ENCODE results near the gene ZNF664. TPM values are rescaled to one million over a fixed set of nuclear protein-coding genes. Genes with fewer than 3 reads are reported as not detected.

ZNF664 gene
- total and polyA plus RNA-seq, 2 donors (not counting 1 experiment from before 2014, with no cell fraction given): 14.3 to 47.1 TPM

DNA sequence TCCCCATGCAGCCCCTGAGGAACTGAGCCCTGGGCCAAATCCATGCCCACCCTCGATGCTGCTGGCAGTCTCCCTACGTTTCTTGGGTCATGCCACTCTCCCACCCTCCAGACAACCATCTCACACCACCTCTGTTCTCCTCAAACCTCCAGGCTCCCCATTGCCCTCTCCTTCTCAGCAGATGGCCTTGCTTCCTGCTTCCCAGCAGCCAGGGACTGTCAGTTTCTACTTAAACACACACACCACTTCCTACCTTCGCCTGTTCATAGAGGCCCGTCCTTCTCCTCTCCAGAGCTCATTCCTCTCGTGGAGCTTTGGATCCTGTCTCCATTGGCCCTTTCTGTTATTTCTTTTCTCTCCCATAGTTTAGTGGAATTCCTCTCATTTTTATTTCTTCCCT lies 27.1 kb downstream of the ZNF664 start:
- H3K79me2 ChIP-seq (ENCODE audit: control insufficient read depth, insufficient read depth, low read length): peaks cover 9% of the 10 kb centered on the region
- WGBS (ENCODE audit: insufficient coverage): 94% methylated on average over 5 of the region's 5 CpGs
- H3K4me1 ChIP-seq (ENCODE audit: control insufficient read depth in 2 of 2, insufficient read depth in 2 of 2, low read length in 2 of 2): no peaks in the 10 kb centered on the region
- Mint-ChIP-seq H3K27ac (no peak overlapping the region), H3K27me3 (no peaks in the 10 kb centered on the region), H3K4me1 (no peaks in the 10 kb centered on the region), H3K9me3 (ENCODE audit: insufficient read depth) (no peaks in the 10 kb centered on the region), H3K4me3 (no peak overlapping the region)
- H3K4me2 ChIP-seq (replicated peaks; ENCODE audit: low read depth, low read length, poor library complexity, severe bottlenecking): no peak overlapping the region
- no peaks in the 10 kb centered on the region for H3K9me3 ChIP-seq (ENCODE audit: control extremely low read depth in 1 of 3, control insufficient read depth in 2 of 3, insufficient read depth in 1 of 3, low read length in 2 of 3)
- no peak overlapping the region for H3K9ac ChIP-seq (ENCODE audit: low read length)
- no peak overlapping the region for H3K4me3 ChIP-seq (ENCODE audit: control extremely low read depth in 1 of 5, extremely low read depth in 1 of 5, insufficient read depth in 1 of 5, low read depth in 2 of 5, low read length in 4 of 5)
- H3K27ac ChIP-seq (ENCODE audit: low read length in 2 of 2): no peak overlapping the region
- no peak overlapping the region for H2AFZ ChIP-seq (ENCODE audit: insufficient read depth, low read depth, low read length, poor library complexity, severe bottlenecking)
- ATAC-seq (ENCODE audit: low read depth) (no peak), DNase-seq (no peak)
- peaks cover 6% of the 10 kb centered on the region for H4K20me1 ChIP-seq (ENCODE audit: control insufficient read depth, insufficient read depth, low read length, poor library complexity, severe bottlenecking)
- peaks cover 2 to 36% of the 10 kb centered on the region in 2 experiments for H3K36me3 ChIP-seq (replicated peaks in 1 of 2; ENCODE audit: control extremely low read depth in 1 of 2, control insufficient read depth in 1 of 2, extremely low read depth in 1 of 2, insufficient read depth in 2 of 2, low read length in 1 of 2)
- ChIA-PET POLR2A (no interaction called here), CTCF (interaction anchor here (1.3 kb wide), 1 partner anchor 16 kb away, joined by 3 read pairs; no protein-coding TSS in a partner anchor)
- H3K27me3 ChIP-seq (replicated peaks in 1 of 4; ENCODE audit: control extremely low read depth in 1 of 4, control insufficient read depth in 3 of 4, insufficient read depth in 4 of 4, low read length in 3 of 4): no peaks in the 10 kb centered on the region
- TF ChIP-seq, protein P1, sequence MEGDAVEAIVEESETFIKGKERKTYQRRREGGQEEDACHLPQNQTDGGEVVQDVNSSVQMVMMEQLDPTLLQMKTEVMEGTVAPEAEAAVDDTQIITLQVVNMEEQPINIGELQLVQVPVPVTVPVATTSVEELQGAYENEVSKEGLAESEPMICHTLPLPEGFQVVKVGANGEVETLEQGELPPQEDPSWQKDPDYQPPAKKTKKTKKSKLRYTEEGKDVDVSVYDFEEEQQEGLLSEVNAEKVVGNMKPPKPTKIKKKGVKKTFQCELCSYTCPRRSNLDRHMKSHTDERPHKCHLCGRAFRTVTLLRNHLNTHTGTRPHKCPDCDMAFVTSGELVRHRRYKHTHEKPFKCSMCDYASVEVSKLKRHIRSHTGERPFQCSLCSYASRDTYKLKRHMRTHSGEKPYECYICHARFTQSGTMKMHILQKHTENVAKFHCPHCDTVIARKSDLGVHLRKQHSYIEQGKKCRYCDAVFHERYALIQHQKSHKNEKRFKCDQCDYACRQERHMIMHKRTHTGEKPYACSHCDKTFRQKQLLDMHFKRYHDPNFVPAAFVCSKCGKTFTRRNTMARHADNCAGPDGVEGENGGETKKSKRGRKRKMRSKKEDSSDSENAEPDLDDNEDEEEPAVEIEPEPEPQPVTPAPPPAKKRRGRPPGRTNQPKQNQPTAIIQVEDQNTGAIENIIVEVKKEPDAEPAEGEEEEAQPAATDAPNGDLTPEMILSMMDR (IDR thresholded peaks at IDR 0.05): no peak
- no peak for TF ChIP-seq EZH2 (IDR thresholded peaks at IDR 0.05; ENCODE audit: borderline replicate concordance, insufficient read depth, low read depth, low read length, poor library complexity, severe bottlenecking)
- intact Hi-C loops (cut with micrococcal nuclease): no loop called here

DNA sequence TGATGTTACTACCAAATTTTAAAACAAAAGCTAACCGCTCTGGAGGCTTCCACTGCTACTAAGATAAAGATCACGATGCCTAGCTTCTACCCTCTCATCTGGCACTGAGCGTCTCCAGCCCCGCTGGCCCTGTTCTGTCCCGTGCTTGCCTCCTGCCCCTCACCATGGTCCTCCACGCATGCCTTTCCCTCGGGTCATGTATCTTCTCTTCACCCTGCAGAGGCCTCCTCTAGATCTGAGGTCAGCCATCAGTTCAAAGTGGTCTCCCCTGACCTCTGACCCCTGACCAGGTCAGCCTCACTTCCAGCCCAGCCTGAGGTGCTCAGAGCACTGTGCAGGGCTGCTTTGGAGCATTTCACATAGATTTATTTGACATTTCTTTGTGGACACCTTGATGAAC lies 28.3 kb downstream of the ZNF664 start:
- Mint-ChIP-seq H3K4me1 (peaks cover 9% of the 10 kb centered on the region), H3K4me3 (no peak overlapping the region), H3K27me3 (no peaks in the 10 kb centered on the region), H3K9me3 (ENCODE audit: insufficient read depth) (no peaks in the 10 kb centered on the region), H3K27ac (no peak overlapping the region)
- intact Hi-C loops (cut with micrococcal nuclease): no loop called here
- H3K9me3 ChIP-seq (ENCODE audit: control extremely low read depth in 1 of 3, control insufficient read depth in 2 of 3, insufficient read depth in 1 of 3, low read length in 2 of 3): no peaks in the 10 kb centered on the region
- no peak overlapping the region for H3K27ac ChIP-seq (ENCODE audit: low read length in 2 of 2)
- WGBS (ENCODE audit: insufficient coverage): 96% methylated on average over 7 of the region's 7 CpGs
- DNase-seq (no peak), ATAC-seq (ENCODE audit: low read depth) (no peak)
- no peak overlapping the region for H2AFZ ChIP-seq (ENCODE audit: insufficient read depth, low read depth, low read length, poor library complexity, severe bottlenecking)
- H3K79me2 ChIP-seq (ENCODE audit: control insufficient read depth, insufficient read depth, low read length): peaks cover 7% of the 10 kb centered on the region
- H3K9ac ChIP-seq (ENCODE audit: low read length): no peak overlapping the region
- H4K20me1 ChIP-seq (ENCODE audit: control insufficient read depth, insufficient read depth, low read length, poor library complexity, severe bottlenecking): no peaks in the 10 kb centered on the region
- TF ChIP-seq EZH2 (IDR thresholded peaks at IDR 0.05; ENCODE audit: borderline replicate concordance, insufficient read depth, low read depth, low read length, poor library complexity, severe bottlenecking): no peak
- TF ChIP-seq, protein P1 (IDR thresholded peaks at IDR 0.05): no peak
- H3K36me3 ChIP-seq (replicated peaks in 1 of 2; ENCODE audit: control extremely low read depth in 1 of 2, control insufficient read depth in 1 of 2, extremely low read depth in 1 of 2, insufficient read depth in 2 of 2, low read length in 1 of 2): peaks cover 2 to 36% of the 10 kb centered on the region in 2 experiments
- no peak overlapping the region for H3K4me2 ChIP-seq (replicated peaks; ENCODE audit: low read depth, low read length, poor library complexity, severe bottlenecking)
- no peaks in the 10 kb centered on the region for H3K27me3 ChIP-seq (replicated peaks in 1 of 4; ENCODE audit: control extremely low read depth in 1 of 4, control insufficient read depth in 3 of 4, insufficient read depth in 4 of 4, low read length in 3 of 4)
- no peak overlapping the region for H3K4me3 ChIP-seq (ENCODE audit: control extremely low read depth in 1 of 5, extremely low read depth in 1 of 5, insufficient read depth in 1 of 5, low read depth in 2 of 5, low read length in 4 of 5)
- ChIA-PET POLR2A (no interaction called here), CTCF (no interaction called here)
- peaks cover 9% of the 10 kb centered on the region in 2 donors for H3K4me1 ChIP-seq (ENCODE audit: control insufficient read depth in 2 of 2, insufficient read depth in 2 of 2, low read length in 2 of 2)
